HEK293 (cell line): ENCODE results near the gene PILRA.
A peak's percentile ranks its signal among the peaks of the same experiment; 100 is the strongest.

ENCODE experiments used
- CTCF ChIA-PET: fragments of 350-600 bp; formaldehyde crosslinking; extraction: SDS; loops from one replicate; lab custom pipeline; 2021; ENCODE audit warnings: antibody characterized with exemption; lab: Yijun Ruan, JAX
- POLR2A ChIA-PET: fragments of 300-600 bp; formaldehyde crosslinking; extraction: SDS; loops from one replicate; lab custom pipeline; 2020; ENCODE audit warnings: antibody characterized with exemption, inconsistent platforms; lab: Yijun Ruan, JAX
- H3K27ac ChIP-seq: fragments of 200-500 bp; sonication (Bioruptor generic); 2 replicates; pipeline ENCODE4 v1.5.1; 2014; ENCODE audit warnings: low read depth, low read length, control low read depth, inconsistent platforms; ENCODE audit errors: extremely low read depth
- H3K36me3 ChIP-seq, 2 experiments: fragments of 200-500 bp in 1 of 2; sonication (Bioruptor generic) in 1 of 2; 1 replicate in 1 of 2; 2 replicates in 1 of 2; pipeline ENCODE4 v1.5.1; 2014 to 2017; ENCODE audit warnings: inconsistent platforms in 2 of 2, low read length in 2 of 2; ENCODE audit not compliant: control insufficient read depth in 2 of 2, insufficient read depth in 1 of 2
- H3K4me1 ChIP-seq: fragments of 200-500 bp; sonication (Bioruptor generic); 2 replicates; pipeline ENCODE4 v1.5.1; 2014; ENCODE audit warnings: mild to moderate bottlenecking, low read length, inconsistent platforms; ENCODE audit not compliant: control insufficient read depth, insufficient read depth
- H3K4me3 ChIP-seq: 2 replicates; pipeline ENCODE4 v1.5.1; 2011; ENCODE audit warnings: low read depth, mild to moderate bottlenecking, control low read depth, low read length, moderate library complexity
- H3K9me3 ChIP-seq: fragments of 200-500 bp; sonication (Bioruptor generic); 2 replicates; pipeline ENCODE4 v1.5.1; 2014; ENCODE audit warnings: low read depth, low read length, inconsistent platforms; ENCODE audit not compliant: control insufficient read depth, insufficient read depth
- GLI2 ChIP-seq: fragments of 450-650 bp; formaldehyde crosslinking; IDR thresholded peaks from 2 replicates; pipeline ENCODE4; 2017; ENCODE audit warnings: missing biosample characterization, missing genetic modification characterization, low read depth, borderline replicate concordance
- HOXD13 ChIP-seq: sonication (generic); formaldehyde crosslinking; IDR thresholded peaks from 2 replicates; pipeline ENCODE4 v1.8.0; 2022; ENCODE audit warnings: missing genetic modification reagents, borderline replicate concordance
- IKZF3 ChIP-seq: fragments of 450-650 bp; IDR thresholded peaks from 2 replicates; pipeline ENCODE4 v1.5.0; 2018; ENCODE audit warnings: missing biosample characterization, mild to moderate bottlenecking, missing genetic modification characterization, moderate library complexity
- MYNN ChIP-seq: fragments of 450-650 bp; formaldehyde crosslinking; IDR thresholded peaks from 2 replicates; pipeline ENCODE4 v1.5.1; 2016; ENCODE audit warnings: missing biosample characterization, missing genetic modification characterization, borderline replicate concordance
- OSR2 ChIP-seq: fragments of 450-650 bp; formaldehyde crosslinking; IDR thresholded peaks from 2 replicates; pipeline ENCODE4 v1.5.1; 2016; ENCODE audit warnings: missing biosample characterization, missing genetic modification characterization
- PBX3 ChIP-seq: sonication (generic); formaldehyde crosslinking; IDR thresholded peaks from 2 replicates; pipeline ENCODE4 v1.8.1; 2022; ENCODE audit warnings: mild to moderate bottlenecking, moderate library complexity, missing genetic modification reagents
- PRDM1 ChIP-seq: fragments of 450-650 bp; formaldehyde crosslinking; IDR thresholded peaks from 2 replicates; pipeline ENCODE4; 2016; ENCODE audit warnings: missing biosample characterization, missing genetic modification characterization
- PRDM4 ChIP-seq: fragments of 450-650 bp; formaldehyde crosslinking; IDR thresholded peaks from 2 replicates; pipeline ENCODE4 v1.5.1; 2017; ENCODE audit warnings: missing biosample characterization, missing genetic modification characterization
- SALL2 ChIP-seq: fragments of 450-650 bp; formaldehyde crosslinking; IDR thresholded peaks from 2 replicates; pipeline ENCODE4 v1.5.0; 2017; ENCODE audit warnings: missing biosample characterization, mild to moderate bottlenecking, missing genetic modification characterization, borderline replicate concordance
- SCRT2 ChIP-seq: fragments of 450-650 bp; formaldehyde crosslinking; IDR thresholded peaks from 2 replicates; pipeline ENCODE4 v1.5.1; 2016; ENCODE audit warnings: missing biosample characterization, missing genetic modification characterization
- SETDB1 ChIP-seq: IDR thresholded peaks from one replicate; pipeline ENCODE4 v1.6.1; 2017; ENCODE audit warnings: mild to moderate bottlenecking, low read length, moderate library complexity, mixed read lengths; ENCODE audit not compliant: insufficient read length
- TCF7L2 ChIP-seq: IDR thresholded peaks from 2 replicates; pipeline ENCODE4 v1.6.1; 2011; ENCODE audit warnings: low read depth, mild to moderate bottlenecking, inconsistent platforms, low read length, moderate library complexity, borderline replicate concordance
- WT1 ChIP-seq: fragments of 450-650 bp; formaldehyde crosslinking; IDR thresholded peaks from 2 replicates; pipeline ENCODE4 v1.5.1; 2016; ENCODE audit warnings: missing biosample characterization, missing genetic modification characterization
- YY2 ChIP-seq: fragments of 450-650 bp; formaldehyde crosslinking; IDR thresholded peaks from 2 replicates; pipeline ENCODE4 v1.5.1; 2016; ENCODE audit warnings: missing biosample characterization, missing genetic modification characterization
- ZNF112 ChIP-seq: fragments of 450-650 bp; formaldehyde crosslinking; IDR thresholded peaks from 2 replicates; pipeline ENCODE4 v1.5.0; 2017; ENCODE audit warnings: missing biosample characterization, missing genetic modification characterization
- ZNF148 ChIP-seq: fragments of 450-650 bp; formaldehyde crosslinking; IDR thresholded peaks from 2 replicates; pipeline ENCODE4 v1.5.0; 2017; ENCODE audit warnings: missing biosample characterization, missing genetic modification characterization, borderline replicate concordance
- ZNF223 ChIP-seq: fragments of 450-650 bp; formaldehyde crosslinking; IDR thresholded peaks from 2 replicates; pipeline ENCODE4 v1.5.1; 2016; ENCODE audit warnings: missing biosample characterization, missing genetic modification characterization
- ZNF24 ChIP-seq: fragments of 450-650 bp; formaldehyde crosslinking; IDR thresholded peaks from 2 replicates; pipeline ENCODE4 v1.5.1; 2016; ENCODE audit warnings: missing biosample characterization, missing genetic modification characterization
- ZNF274 ChIP-seq, 2 experiments: fragments of 200-500 bp in 1 of 2; fragments of 450-650 bp in 1 of 2; sonication (Bioruptor generic) in 1 of 2; formaldehyde crosslinking in 1 of 2; IDR thresholded peaks; 2 replicates each; pipeline versions ENCODE4 v1.5.1 to v1.6.1; 2014 to 2016; ENCODE audit warnings: borderline replicate concordance in 1 of 2, inconsistent platforms in 1 of 2, low read length in 1 of 2, missing biosample characterization in 1 of 2, missing genetic modification characterization in 1 of 2
- ZNF292 ChIP-seq: fragments of 450-650 bp; formaldehyde crosslinking; IDR thresholded peaks from 2 replicates; pipeline ENCODE4 v1.5.1; 2016; ENCODE audit warnings: low read depth, missing biosample characterization, missing genetic modification characterization, borderline replicate concordance
- ZNF404 ChIP-seq: fragments of 450-650 bp; formaldehyde crosslinking; IDR thresholded peaks from 2 replicates; pipeline ENCODE4 v1.5.1; 2017; ENCODE audit warnings: missing biosample characterization, missing genetic modification characterization
- ZNF521 ChIP-seq: fragments of 450-650 bp; formaldehyde crosslinking; IDR thresholded peaks from 2 replicates; pipeline ENCODE4 v1.5.1; 2017; ENCODE audit warnings: missing biosample characterization, mild to moderate bottlenecking, missing genetic modification characterization
- ZNF580 ChIP-seq: fragments of 450-650 bp; formaldehyde crosslinking; IDR thresholded peaks from 2 replicates; pipeline ENCODE4 v1.5.1; 2016; ENCODE audit warnings: missing biosample characterization, missing genetic modification characterization
- ZNF677 ChIP-seq: fragments of 450-650 bp; IDR thresholded peaks from 2 replicates; pipeline ENCODE4 v1.5.0; 2018; ENCODE audit warnings: missing biosample characterization, mild to moderate bottlenecking, missing genetic modification characterization, moderate library complexity
- ZNF701 ChIP-seq: fragments of 450-650 bp; formaldehyde crosslinking; IDR thresholded peaks from 2 replicates; pipeline ENCODE4 v1.5.1; 2016; ENCODE audit warnings: missing biosample characterization, missing genetic modification characterization
- ZNF776 ChIP-seq: fragments of 450-650 bp; formaldehyde crosslinking; IDR thresholded peaks from 2 replicates; pipeline ENCODE4 v1.5.0; 2017; ENCODE audit warnings: missing biosample characterization, missing genetic modification characterization, borderline replicate concordance
- ZNF791 ChIP-seq: fragments of 450-650 bp; formaldehyde crosslinking; IDR thresholded peaks from 2 replicates; pipeline ENCODE4 v1.5.1; 2016; ENCODE audit warnings: missing biosample characterization, missing genetic modification characterization
- ZNF792 ChIP-seq: fragments of 450-650 bp; formaldehyde crosslinking; IDR thresholded peaks from 2 replicates; pipeline ENCODE4 v1.5.1; 2016; ENCODE audit warnings: missing biosample characterization, missing genetic modification characterization
- ZSCAN4 ChIP-seq: fragments of 450-650 bp; formaldehyde crosslinking; IDR thresholded peaks from 2 replicates; pipeline ENCODE4 v1.5.1; 2017; ENCODE audit warnings: missing biosample characterization, missing genetic modification characterization

The PILRA gene

GRCh38 chr7:100427762-100428198 is 54.5 kb downstream of the PILRA start (continued):
- no peak for TF ChIP-seq ZNF274 (IDR thresholded peaks at IDR 0.05; ENCODE audit: low read length)
- TF ChIP-seq ZNF274 (tag by site-specific recombination; IDR thresholded peaks at IDR 0.05; ENCODE audit: borderline replicate concordance), result no peak
- TF ChIP-seq HOXD13 (CRISPR knock-in tag), result no peak
- no peak for TF ChIP-seq PBX3 (CRISPR knock-in tag)
- no peak for TF ChIP-seq ZNF776
- TF ChIP-seq PRDM4, result peak; percentile 59
- TF ChIP-seq SCRT2 (tag by site-specific recombination), result no peak
- TF ChIP-seq MYNN (tag by site-specific recombination), result no peak
- no peak for TF ChIP-seq ZNF677 (tag by site-specific recombination)
- no peak for TF ChIP-seq ZNF148 (tag by site-specific recombination)
- no peak for TF ChIP-seq OSR2 (tag by site-specific recombination)
- TF ChIP-seq SALL2 (tag by site-specific recombination), result no peak
- TF ChIP-seq WT1 (tag by site-specific recombination), result no peak
- no peak for TF ChIP-seq GLI2 (tag by site-specific recombination)

- Histone ChIP-seq H3K4me3 (peak within 1 kb of the TSS; percentile 83), H3K4me1 (peaks cover 4% of the 10 kb centered on the region), H3K9me3 (no peaks in the 10 kb centered on the region), H3K27ac (peak within 1 kb of the TSS; percentile 97), H3K36me3 (peaks cover 0 to 30% of the 10 kb centered on the region in 2 experiments; a peak in 1 of 3 replicates)
- POLR2A ChIA-PET, result interaction anchor here (0.6 to 3.3 kb wide), 45 partner anchors 9 to 1072 kb away, joined by 3 to 39 read pairs (median 5); partner anchors contain the start of genes AGFG2, AP4M1, FBXO24 and GNB2
- CTCF ChIA-PET, result interaction anchor here (0.5 to 1.4 kb wide), 4 partner anchors 20 to 295 kb away, joined by 3 read pairs; partner anchors contain the start of gene POP7
- TF ChIP-seq ZNF792 (tag by site-specific recombination) (no peak), ZNF223 (tag by site-specific recombination) (no peak), SETDB1 (peak; percentile 8), ZNF776 (no peak), ZNF701 (no peak), TCF7L2 (no peak), ZNF580 (tag by site-specific recombination) (0 out of 2 replicates have a peak, but pooled peaks have one; percentile 4), ZNF292 (tag by site-specific recombination) (no peak), ZNF791 (tag by site-specific recombination) (no peak), YY2 (tag by site-specific recombination) (peak; percentile 87), WT1 (tag by site-specific recombination) (peak; percentile 71; the same call in 1 of the 2 replicates), ZNF521 (tag by site-specific recombination) (no peak), IKZF3 (tag by site-specific recombination) (peak; percentile 46), PRDM1 (no peak), ZNF24 (peak; percentile 63), ZNF404 (tag by site-specific recombination) (no peak), ZSCAN4 (tag by site-specific recombination) (no peak; the same call in 1 of the 2 replicates), ZNF112 (no peak)
Observed at GRCh38 chr7:100428199-100428966, 55.1 kb downstream of the PILRA start, which contains the start of gene ZCWPW1. ZCWPW1 (minus strand) TSS chr7:100428703; CDS start chr7:100420649, 8,054 bp downstream.
